Upper lobe of left lung (tissue), 6 donors: ENCODE measurements around the gene GRIPAP1. TPM values are rescaled to one million over a fixed set of nuclear protein-coding genes. Genes with fewer than 3 reads are reported as not detected.
A peak's percentile ranks its signal among the peaks of the same experiment; 100 is the strongest.

Experiments
- ATAC-seq, 2 donors: fragments of 200-7000 bp; cut with Tn5 transposase; one replicate each; pipeline ENCODE4 v1.9.1; 2022; ENCODE audit warnings: mild to moderate bottlenecking in 2 of 2, moderate library complexity in 2 of 2; ENCODE audit not compliant: low FRiP score in 2 of 2
- DNase-seq, 2 donors: peaks; one replicate each; pipeline ENCODE4 v3.0.0-alpha.2; 2019 to 2020
- H3K27ac ChIP-seq, 4 donors: fragments of 200-600 bp; sonication (generic); one replicate each; pipeline ENCODE4 v1.5.1; 2016 to 2019
- H3K27me3 ChIP-seq, 4 donors: fragments of 200-600 bp; sonication (generic); one replicate each; pipeline ENCODE4 v1.5.1; 2017 to 2019
- H3K36me3 ChIP-seq, 4 donors: fragments of 200-600 bp; sonication (generic); one replicate each; pipeline ENCODE4 v1.5.1; 2016 to 2019
- H3K4me1 ChIP-seq, 4 donors: fragments of 200-600 bp; sonication (generic); one replicate each; pipeline ENCODE4 v1.5.1; 2018 to 2019
- H3K4me3 ChIP-seq, 4 donors: fragments of 200-600 bp; sonication (generic); one replicate each; pipeline ENCODE4 v1.5.1; 2017 to 2019; ENCODE audit warnings: mild to moderate bottlenecking in 2 of 4, moderate library complexity in 1 of 4
- H3K9me3 ChIP-seq, 4 donors: fragments of 200-600 bp; sonication (generic); one replicate each; pipeline ENCODE4 v1.5.1; 2018 to 2019
- CTCF ChIP-seq, 6 experiments: fragments of 450-650 bp in 4 of 6; fragments of 200-600 bp in 2 of 6; sonication (generic) in 2 of 6; IDR thresholded peaks; one replicate each; pipeline ENCODE4 v1.5.1; 2016 to 2019; ENCODE audit warnings: antibody characterized with exemption in 6 of 6
- EP300 ChIP-seq, 4 donors: sonication (generic); formaldehyde crosslinking; IDR thresholded peaks; one replicate each; pipeline ENCODE4 v1.5.1; 2017; ENCODE audit warnings: antibody characterized with exemption in 4 of 4, control low read depth in 2 of 4
- POLR2A ChIP-seq, 4 donors: fragments of 450-650 bp; IDR thresholded peaks; one replicate each; pipeline ENCODE4 v1.5.1; 2016 to 2017; ENCODE audit warnings: antibody characterized with exemption in 4 of 4, mild to moderate bottlenecking in 2 of 4
- POLR2AphosphoS5 ChIP-seq, 2 donors: sonication (generic); formaldehyde crosslinking; IDR thresholded peaks; one replicate each; pipeline ENCODE4 v1.5.1; 2017; ENCODE audit warnings: antibody characterized with exemption in 2 of 2
- WGBS, 2 donors: methylation state at CpG; one replicate each; pipeline ENCODE4 v1.1.5; 2017 to 2018; 5-methylcytosine and 5-hydroxymethylcytosine counted together
- total RNA-seq, 6 donors: library from RNA; depleted of rRNA in 4 of 6; stranded (reverse); fragments of >200 nt in 4 of 6; gene quantifications; one replicate each; pipeline versions ENCODE4 v1.1.0 to v1.2.1, GENCODE V29; 2016 to 2021
- donor health status: DM: no; HTN: no; CAD: no; lungs with moderate emphysema.
- donor health status: DM: no; HTN: yes; CAD: no; lungs with severe emphysema.

GRIPAP1 gene
- total RNA-seq, 6 donors from 2014 or later: 37.5 to 140 (median 50.8) TPM

- no peak for TF ChIP-seq EP300 (IDR thresholded peaks at IDR 0.05)
- no peak for TF ChIP-seq POLR2AphosphoS5 (IDR thresholded peaks at IDR 0.05)
- TF ChIP-seq CTCF (IDR thresholded peaks at IDR 0.05): no peak
- no peak for TF ChIP-seq POLR2A (IDR thresholded peaks at IDR 0.05)
These were observed 53.5 kb downstream of the GRIPAP1 start for GRCh38 chrX:48948589-48948988.

GRCh38 chrX:48945517-48946348 is 56.3 kb downstream of the GRIPAP1 start:
- peak in 1 of 2 donors; percentile 59 for DNase-seq
- Histone ChIP-seq H3K9me3 (no peaks in the 10 kb centered on the region), H3K27ac (no peak overlapping the region), H3K4me3 (no peak overlapping the region), H3K36me3 (peaks cover 0 to 13% (median 0%) of the 10 kb centered on the region in 4 donors), H3K27me3 (no peaks in the 10 kb centered on the region), H3K4me1 (peaks cover 0 to 29% (median 6%) of the 10 kb centered on the region in 4 donors)
- ATAC-seq: peak in 1 of 2 donors; percentile 62
- WGBS, 2 donors: 51 to 54% methylated on average over 7 to 8 of the region's 8 CpGs
- TF ChIP-seq CTCF (IDR thresholded peaks at IDR 0.05) (peak; percentile 29 to 71 (median 54)), POLR2AphosphoS5 (IDR thresholded peaks at IDR 0.05) (no peak)

More at GRCh38 chrX:48948589-48948988, 53.5 kb downstream of the GRIPAP1 start:
- Histone ChIP-seq H3K9me3 (no peaks in the 10 kb centered on the region), H3K27ac (no peak overlapping the region), H3K4me3 (no peak overlapping the region), H3K4me1 (peaks cover 0 to 37% (median 6%) of the 10 kb centered on the region in 4 donors), H3K27me3 (no peaks in the 10 kb centered on the region), H3K36me3 (peaks cover 0 to 3% (median 0%) of the 10 kb centered on the region in 4 donors)
- ATAC-seq (no peak), DNase-seq (no peak)
- 95% methylated on average over 1 of the region's 1 CpG; no CpG with 5 or more reads in 1 of the 2 donors for WGBS, 2 donors

GRCh38 chrX:48942895-48943294 is 59.2 kb downstream of the GRIPAP1 start:
- H3K4me1 ChIP-seq: peaks cover 2 to 45% (median 10%) of the 10 kb centered on the region in 4 donors

GRCh38 chrX:48940404-48940955 is 61.6 kb downstream of the GRIPAP1 start:
- Histone ChIP-seq H3K4me3 (no peak overlapping the region), H3K9me3 (no peaks in the 10 kb centered on the region), H3K27ac (peak overlapping the region in 3 of 4 donors; percentile 11 to 83 (median 78)), H3K4me1 (peaks cover 12 to 47% (median 21%) of the 10 kb centered on the region in 4 donors), H3K36me3 (peaks cover 0 to 10% (median 0%) of the 10 kb centered on the region in 4 donors), H3K27me3 (no peaks in the 10 kb centered on the region)
- WGBS, 2 donors: 58 to 100% methylated on average over 1 to 2 of the region's 2 CpGs
- DNase-seq (no peak), ATAC-seq (no peak)
- TF ChIP-seq CTCF (IDR thresholded peaks at IDR 0.05) (no peak), POLR2AphosphoS5 (IDR thresholded peaks at IDR 0.05) (no peak), POLR2A (IDR thresholded peaks at IDR 0.05) (no peak), EP300 (IDR thresholded peaks at IDR 0.05) (no peak)

More at GRCh38 chrX:48942895-48943294, 59.2 kb downstream of the GRIPAP1 start:
- Histone ChIP-seq H3K36me3 (peaks cover 0 to 10% (median 0%) of the 10 kb centered on the region in 4 donors), H3K4me3 (no peak overlapping the region), H3K27me3 (no peaks in the 10 kb centered on the region), H3K27ac (no peak overlapping the region), H3K9me3 (no peaks in the 10 kb centered on the region)
- ATAC-seq (no peak), DNase-seq (no peak)
- no peak for TF ChIP-seq CTCF (IDR thresholded peaks at IDR 0.05)
- TF ChIP-seq POLR2AphosphoS5 (IDR thresholded peaks at IDR 0.05): no peak
- TF ChIP-seq POLR2A (IDR thresholded peaks at IDR 0.05): no peak
- no peak for TF ChIP-seq EP300 (IDR thresholded peaks at IDR 0.05)
- WGBS, 2 donors: 60% methylated on average over 1 to 2 of the region's 2 CpGs
